Skeletal muscle cell (primary cell): Measurements from ENCODE around the gene ZPBP2.
"Not testable (repeated sequence)": the region's sequence is repeated elsewhere in the genome, so short reads cannot be mapped to it uniquely, and the experiment has no call there.

Source experiments
- DNase-seq: peaks from one replicate; pipeline ENCODE4 v3.0.0-alpha.2; 2010; ENCODE audit warnings: low read depth
- H3K4me3 ChIP-seq: 2 replicates; pipeline ENCODE4 v1.5.1; 2011; ENCODE audit warnings: low read depth, mild to moderate bottlenecking, control low read depth, low read length, moderate library complexity

The ZPBP2 gene

GRCh38 chr17:39867880-39868553 lies at the start of gene ZPBP2:
Gene ZPBP2, plus strand, starts transcription at chr17:39868202. Its CDS starts 153 bp downstream, at chr17:39868355.
- no peak for DNase-seq
- H3K4me3 ChIP-seq = no peak within 1 kb of the TSS

- no peak for DNase-seq
- no peak overlapping the region for H3K4me3 ChIP-seq
Measured at GRCh38 chr17:39818358-39819000, 49.5 kb upstream of the ZPBP2 start.

- no peak for DNase-seq
- H3K4me3 ChIP-seq = no peak overlapping the region
Measured at GRCh38 chr17:39820541-39820940, 47.5 kb upstream of the ZPBP2 start.

- DNase-seq = no peak
- no peak overlapping the region for H3K4me3 ChIP-seq
Measured at GRCh38 chr17:39820987-39821386, 47.0 kb upstream of the ZPBP2 start.

GRCh38 chr17:39822051-39822451 lies 46.0 kb upstream of the ZPBP2 start:
- H3K4me3 ChIP-seq = no peak overlapping the region
- DNase-seq = no peak

- H3K4me3 ChIP-seq = no peak overlapping the region
- DNase-seq = no peak
Measured at GRCh38 chr17:39823407-39824054, 44.5 kb upstream of the ZPBP2 start.

GRCh38 chr17:39826334-39826733 lies 41.7 kb upstream of the ZPBP2 start:
- DNase-seq = no peak
- H3K4me3 ChIP-seq = no peak overlapping the region

- no peak for DNase-seq
- H3K4me3 ChIP-seq = no peak overlapping the region
Measured at GRCh38 chr17:39828443-39828842, 39.6 kb upstream of the ZPBP2 start.

GRCh38 chr17:39831588-39831987 lies 36.4 kb upstream of the ZPBP2 start:
- no peak for DNase-seq

GRCh38 chr17:39834017-39834416 lies 34.0 kb upstream of the ZPBP2 start:
- no peak overlapping the region for H3K4me3 ChIP-seq
- no peak for DNase-seq

More at GRCh38 chr17:39831588-39831987, 36.4 kb upstream of the ZPBP2 start:
- no peak overlapping the region for H3K4me3 ChIP-seq

- H3K4me3 ChIP-seq = no peak overlapping the region
- no peak for DNase-seq
Measured at GRCh38 chr17:39835038-39835786, 32.8 kb upstream of the ZPBP2 start.

GRCh38 chr17:39836117-39836516 lies 31.9 kb upstream of the ZPBP2 start:
- no peak for DNase-seq
- no peak overlapping the region for H3K4me3 ChIP-seq

GRCh38 chr17:39838057-39838456 lies 29.9 kb upstream of the ZPBP2 start:
- no peak overlapping the region for H3K4me3 ChIP-seq
- DNase-seq = no peak

GRCh38 chr17:39838784-39839183 lies 29.2 kb upstream of the ZPBP2 start:
- no peak for DNase-seq

GRCh38 chr17:39841134-39841683 lies 26.8 kb upstream of the ZPBP2 start:
- DNase-seq = no peak
- H3K4me3 ChIP-seq = no peak overlapping the region

More at GRCh38 chr17:39838784-39839183, 29.2 kb upstream of the ZPBP2 start:
- H3K4me3 ChIP-seq = no peak overlapping the region

GRCh38 chr17:39845052-39845846 lies 22.8 kb upstream of the ZPBP2 start:
- no peak for DNase-seq
- no peak overlapping the region for H3K4me3 ChIP-seq

- DNase-seq = no peak
- H3K4me3 ChIP-seq = no peak overlapping the region
Measured at GRCh38 chr17:39846205-39846604, 21.8 kb upstream of the ZPBP2 start.

- DNase-seq = no peak
- no peak overlapping the region for H3K4me3 ChIP-seq
Measured at GRCh38 chr17:39848600-39848999, 19.4 kb upstream of the ZPBP2 start.

GRCh38 chr17:39850186-39850585 lies 17.8 kb upstream of the ZPBP2 start:
- H3K4me3 ChIP-seq, DNase-seq: not testable (repeated sequence)
